Sigmoid colon (tissue), 7 donors: ENCODE data around the gene IL1RAPL2. TPM values are rescaled to one million over a fixed set of nuclear protein-coding genes. Genes with fewer than 3 reads are reported as not detected.

Source experiments
- DNase-seq: peaks from one replicate; pipeline ENCODE4 v3.0.0-alpha.2; 2019
- H3K27ac ChIP-seq, 4 donors: fragments of 200-600 bp; sonication (generic); one replicate each; pipeline ENCODE4 v1.5.1; 2016 to 2019; ENCODE audit warnings: mild to moderate bottlenecking in 1 of 4
- H3K27me3 ChIP-seq, 3 donors: fragments of 200-600 bp; sonication (generic); one replicate each; pipeline ENCODE4 v1.5.1; 2019; ENCODE audit warnings: mild to moderate bottlenecking in 1 of 3
- H3K36me3 ChIP-seq, 4 donors: fragments of 200-600 bp; sonication (generic); one replicate each; pipeline ENCODE4 v1.5.1; 2016 to 2019
- H3K4me1 ChIP-seq, 4 donors: fragments of 200-600 bp; sonication (generic); one replicate each; pipeline ENCODE4 v1.5.1; 2017 to 2019
- H3K4me3 ChIP-seq, 4 donors: fragments of 200-600 bp; sonication (generic); one replicate each; pipeline ENCODE4 v1.5.1; 2017 to 2019; ENCODE audit warnings: mild to moderate bottlenecking in 2 of 4, moderate library complexity in 1 of 4
- H3K9me3 ChIP-seq, 4 donors: fragments of 200-600 bp in 3 of 4; sonication (generic) in 3 of 4; one replicate each; pipeline versions ENCODE4 v1.5.1 to v1.6.1; 2013 to 2019
- EP300 ChIP-seq, 4 donors: sonication (generic); formaldehyde crosslinking; IDR thresholded peaks; one replicate each; pipeline ENCODE4 v1.6.1; 2017; ENCODE audit warnings: antibody characterized with exemption in 4 of 4
- POLR2A ChIP-seq, 2 donors: fragments of 450-650 bp; IDR thresholded peaks; one replicate each; pipeline ENCODE4 v1.6.1; 2016; ENCODE audit warnings: antibody characterized with exemption in 2 of 2, mild to moderate bottlenecking in 2 of 2, moderate library complexity in 2 of 2
- POLR2AphosphoS5 ChIP-seq, 4 donors: sonication (generic); formaldehyde crosslinking; IDR thresholded peaks; one replicate each; pipeline ENCODE4 v1.6.1; 2017; ENCODE audit warnings: antibody characterized with exemption in 4 of 4
- WGBS, 2 donors: extraction: QIAGEN DNeasy Blood & Tissue Kit; methylation state at CpG; one replicate each; pipeline ENCODE4 v1.1.7; 2013; 5-methylcytosine and 5-hydroxymethylcytosine counted together
- intact Hi-C: fragments of 100-400 bp; cut with DNase I; formaldehyde crosslinking; loops from one replicate; pipeline ENCODE4 v1.15.1; 2023
- polyA plus RNA-seq, 3 donors: library from polyadenylated mRNA; stranded (reverse); fragments of 200-250 nt; gene quantifications; one replicate each; pipeline ENCODE4 v1.2.3, GENCODE V29; 2013
- total RNA-seq, 4 donors: library from RNA; depleted of rRNA; stranded (reverse); fragments of >200 nt; gene quantifications; one replicate each; pipeline ENCODE4 v1.1.0, GENCODE V29; 2016
- TF ChIP-seq, protein P1 (sequence below), 4 experiments: fragments of 450-650 bp in 3 of 4; fragments of 200-600 bp in 1 of 4; IDR thresholded peaks; one replicate each; pipeline ENCODE4 v1.5.1; 2016 to 2019; ENCODE audit warnings: antibody characterized with exemption in 4 of 4, mild to moderate bottlenecking in 3 of 4, moderate library complexity in 2 of 4
- donor health status: healthy with polysubstance abuse.
- donor health status: Bipolar disorder and iron deficiency.
- donor health status: healthy.

Gene IL1RAPL2
- total and polyA plus RNA-seq, 7 donors, result 0.01 to 1.1 (median 0.79) TPM; not detected in 3

DNA sequence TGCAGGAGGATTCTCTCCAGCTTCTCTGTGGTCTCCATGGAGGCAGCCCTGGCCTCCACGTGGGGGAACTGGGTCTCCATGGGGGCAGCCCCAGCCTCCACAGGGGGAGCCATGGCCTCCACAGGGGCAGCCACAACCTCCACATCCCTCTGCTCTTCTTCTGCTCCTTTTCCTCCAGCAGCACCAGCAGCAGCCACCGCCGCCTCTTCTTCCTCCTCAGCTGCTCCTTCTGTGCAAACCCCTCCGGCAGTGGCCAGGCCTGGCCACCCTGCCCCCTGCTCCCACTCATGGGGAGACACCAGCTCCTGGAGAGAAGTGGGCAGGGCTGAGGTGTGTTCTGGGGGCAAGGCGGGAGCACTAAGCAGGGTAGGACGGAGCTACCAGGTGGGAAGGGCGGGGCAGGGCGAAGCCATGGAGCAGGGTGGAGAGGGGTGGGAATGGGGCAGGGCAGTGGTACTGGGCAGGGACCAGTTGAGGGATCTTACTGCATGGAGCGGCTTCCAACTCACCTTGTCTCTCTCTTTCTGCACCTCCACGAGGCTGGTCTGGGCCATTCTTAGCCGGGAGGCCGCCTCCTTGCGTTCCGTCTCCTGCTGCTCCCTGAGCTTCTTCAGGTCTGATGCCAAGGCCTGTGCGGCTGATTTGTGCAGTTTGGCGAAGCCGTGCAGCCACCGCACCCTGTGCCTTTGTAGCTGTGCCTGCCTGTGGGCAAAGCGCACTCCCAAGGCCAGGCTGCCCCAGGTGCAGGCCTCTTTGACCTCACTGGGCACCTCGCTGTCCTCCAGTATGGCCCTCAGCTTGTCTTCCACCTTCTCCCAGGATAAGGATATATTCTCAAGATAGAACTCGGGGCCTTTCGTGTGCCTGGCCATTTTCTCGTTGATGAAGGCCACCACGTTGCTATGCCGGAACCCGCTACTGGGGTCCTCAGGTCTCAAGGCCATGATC, 653.7 kb downstream of the IL1RAPL2 start:
- no peak overlapping the region for H3K4me3 ChIP-seq
- DNase-seq, result no peak
- intact Hi-C loops, result no loop called here
- TF ChIP-seq, protein P1, sequence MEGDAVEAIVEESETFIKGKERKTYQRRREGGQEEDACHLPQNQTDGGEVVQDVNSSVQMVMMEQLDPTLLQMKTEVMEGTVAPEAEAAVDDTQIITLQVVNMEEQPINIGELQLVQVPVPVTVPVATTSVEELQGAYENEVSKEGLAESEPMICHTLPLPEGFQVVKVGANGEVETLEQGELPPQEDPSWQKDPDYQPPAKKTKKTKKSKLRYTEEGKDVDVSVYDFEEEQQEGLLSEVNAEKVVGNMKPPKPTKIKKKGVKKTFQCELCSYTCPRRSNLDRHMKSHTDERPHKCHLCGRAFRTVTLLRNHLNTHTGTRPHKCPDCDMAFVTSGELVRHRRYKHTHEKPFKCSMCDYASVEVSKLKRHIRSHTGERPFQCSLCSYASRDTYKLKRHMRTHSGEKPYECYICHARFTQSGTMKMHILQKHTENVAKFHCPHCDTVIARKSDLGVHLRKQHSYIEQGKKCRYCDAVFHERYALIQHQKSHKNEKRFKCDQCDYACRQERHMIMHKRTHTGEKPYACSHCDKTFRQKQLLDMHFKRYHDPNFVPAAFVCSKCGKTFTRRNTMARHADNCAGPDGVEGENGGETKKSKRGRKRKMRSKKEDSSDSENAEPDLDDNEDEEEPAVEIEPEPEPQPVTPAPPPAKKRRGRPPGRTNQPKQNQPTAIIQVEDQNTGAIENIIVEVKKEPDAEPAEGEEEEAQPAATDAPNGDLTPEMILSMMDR (IDR thresholded peaks at IDR 0.05), result no peak
- TF ChIP-seq EP300 (IDR thresholded peaks at IDR 0.05) (no peak), POLR2AphosphoS5 (IDR thresholded peaks at IDR 0.05) (no peak), POLR2A (IDR thresholded peaks at IDR 0.05) (no peak)
- H3K36me3 ChIP-seq, result no peaks in the 10 kb centered on the region
- 90 to 93% methylated on average over 26 of the region's 26 CpGs for WGBS, 2 donors
- H3K9me3 ChIP-seq, result no peaks in the 10 kb centered on the region
- H3K4me1 ChIP-seq, result no peaks in the 10 kb centered on the region
- H3K27me3 ChIP-seq, result no peaks in the 10 kb centered on the region
- H3K27ac ChIP-seq, result no peak overlapping the region

DNA sequence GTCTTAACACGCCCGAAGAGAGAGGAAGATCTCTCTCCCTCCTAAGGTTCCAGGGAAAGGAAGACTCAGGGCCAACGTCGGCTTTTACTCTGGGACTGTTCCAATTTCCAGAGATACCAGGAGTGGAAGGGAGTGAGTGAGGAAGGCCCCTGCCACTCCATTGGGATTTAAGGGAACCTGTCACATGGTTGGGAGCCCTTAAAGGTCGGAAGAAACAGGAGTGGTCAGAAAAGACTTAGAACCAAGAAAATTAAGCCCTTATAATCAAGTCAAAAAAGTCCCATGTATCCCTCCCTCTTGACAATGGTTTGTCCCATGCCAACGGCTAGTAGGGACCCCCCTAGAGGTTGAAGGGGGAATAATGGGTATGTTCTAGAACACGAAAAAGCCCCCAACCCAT, 654.6 kb downstream of the IL1RAPL2 start, which contains the start of gene TEX13A:
TSS of gene TEX13A (minus strand) at position 59 of the 400 bp plus-strand sequence. CDS start 297 bp downstream, outside the sequence.
- Histone ChIP-seq H3K27me3 (no peaks in the 10 kb centered on the region), H3K4me3 (no peak within 1 kb of the TSS), H3K4me1 (no peaks in the 10 kb centered on the region), H3K27ac (no peak within 1 kb of the TSS), H3K9me3 (no peaks in the 10 kb centered on the region), H3K36me3 (no peaks in the 10 kb centered on the region)
- DNase-seq, result no peak
- intact Hi-C loops, result no loop called here
- 77 to 88% methylated on average over 7 of the region's 7 CpGs for WGBS, 2 donors
- TF ChIP-seq POLR2AphosphoS5 (IDR thresholded peaks at IDR 0.05), result no peak
- no peak for TF ChIP-seq EP300 (IDR thresholded peaks at IDR 0.05)
- TF ChIP-seq, protein P1 (IDR thresholded peaks at IDR 0.05), result no peak
- no peak for TF ChIP-seq POLR2A (IDR thresholded peaks at IDR 0.05)

DNA sequence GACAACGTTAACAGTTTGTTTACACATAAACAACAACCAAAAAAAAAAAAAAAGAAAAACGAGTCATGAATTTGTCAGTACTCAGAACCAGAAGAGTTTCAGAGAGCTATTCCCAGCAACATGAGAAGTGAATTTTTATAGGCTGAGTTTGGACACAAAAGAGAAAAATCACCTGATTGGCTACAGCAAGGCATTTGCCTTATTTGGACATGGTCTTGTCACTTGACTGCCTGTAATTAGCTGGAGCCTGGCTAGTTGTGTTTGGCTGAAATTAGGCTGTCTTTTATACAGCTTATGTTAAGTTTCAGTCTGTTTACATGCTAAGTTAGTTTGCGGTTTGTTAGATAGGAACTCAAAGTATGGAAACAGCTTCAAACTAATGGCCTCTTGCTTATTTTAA, 655.4 kb downstream of the IL1RAPL2 start:
- TF ChIP-seq POLR2A (IDR thresholded peaks at IDR 0.05) (no peak), EP300 (IDR thresholded peaks at IDR 0.05) (no peak), POLR2AphosphoS5 (IDR thresholded peaks at IDR 0.05) (no peak)
- TF ChIP-seq, protein P1 (IDR thresholded peaks at IDR 0.05), result no peak
- Histone ChIP-seq H3K4me3 (no peak overlapping the region), H3K27ac (no peak overlapping the region), H3K9me3 (no peaks in the 10 kb centered on the region), H3K36me3 (no peaks in the 10 kb centered on the region), H3K4me1 (no peaks in the 10 kb centered on the region), H3K27me3 (no peaks in the 10 kb centered on the region)
- no peak for DNase-seq
- intact Hi-C loops, result no loop called here
- 61 to 74% methylated on average over 3 of the region's 3 CpGs for WGBS, 2 donors

DNA sequence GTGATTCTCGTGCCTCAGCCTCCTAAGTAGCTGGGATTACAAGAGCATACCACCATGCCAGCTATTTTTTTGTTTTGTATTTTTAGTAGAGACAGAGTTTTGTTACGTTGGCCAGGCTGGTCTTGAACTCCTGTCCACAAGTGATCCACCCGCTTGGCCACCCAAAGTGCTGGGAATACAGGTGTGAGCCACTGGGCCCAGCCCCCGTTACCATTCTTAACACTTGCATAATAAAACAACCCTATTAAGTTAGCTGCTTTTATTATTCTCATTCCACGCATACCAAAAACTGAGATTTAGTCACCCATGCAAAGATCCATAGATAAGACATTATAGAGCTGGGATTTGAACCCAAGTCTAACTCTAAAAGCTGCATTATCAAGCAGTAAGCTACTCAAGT, 660.5 kb downstream of the IL1RAPL2 start:
- Histone ChIP-seq H3K9me3 (no peaks in the 10 kb centered on the region), H3K27me3 (no peaks in the 10 kb centered on the region), H3K4me1 (no peaks in the 10 kb centered on the region), H3K36me3 (no peaks in the 10 kb centered on the region), H3K27ac (no peak overlapping the region), H3K4me3 (no peak overlapping the region)
- TF ChIP-seq EP300 (IDR thresholded peaks at IDR 0.05), result no peak
- TF ChIP-seq, protein P1 (IDR thresholded peaks at IDR 0.05), result no peak
- TF ChIP-seq POLR2AphosphoS5 (IDR thresholded peaks at IDR 0.05), result no peak
- TF ChIP-seq POLR2A (IDR thresholded peaks at IDR 0.05), result no peak
- DNase-seq, result no peak
- WGBS, 2 donors, result 79 to 81% methylated on average over 5 of the region's 5 CpGs
- intact Hi-C loops, result no loop called here
